GM23338 (cell line): ENCODE measurements around the gene SAFB2. TPM values are rescaled to one million over a fixed set of nuclear protein-coding genes. Genes with fewer than 3 reads are reported as not detected.

Source experiments
- ATAC-seq: fragments of 200-7000 bp; cut with Tn5 transposase; 3 replicates; pipeline ENCODE4 v1.9.1; 2020
- DNase-seq: peaks from one replicate; pipeline ENCODE4 v3.0.0-alpha.2; 2015; ENCODE audit warnings: low spot score
- H2AFZ ChIP-seq: fragments of 200-600 bp; sonication (generic); 2 replicates; pipeline ENCODE4 v1.8.0; 2016; ENCODE audit warnings: antibody characterized with exemption, mild to moderate bottlenecking, moderate library complexity
- H3F3A ChIP-seq: fragments of 200-600 bp; sonication (generic); replicated peaks from 2 replicates; pipeline ENCODE4 v1.8.0; 2017; ENCODE audit warnings: antibody characterized with exemption, mixed run types, low read depth
- H3K27ac ChIP-seq: fragments of 200-600 bp; sonication (generic); 2 replicates; pipeline ENCODE4 v1.6.1; 2016; ENCODE audit warnings: low read depth
- H3K27me3 ChIP-seq: fragments of 200-600 bp; sonication (generic); 2 replicates; pipeline ENCODE4 v1.8.0; 2016; ENCODE audit warnings: mild to moderate bottlenecking, mixed run types, moderate library complexity; ENCODE audit not compliant: insufficient read depth
- H3K36me3 ChIP-seq: fragments of 200-600 bp; sonication (generic); 2 replicates; pipeline ENCODE4 v1.8.0; 2016; ENCODE audit warnings: mild to moderate bottlenecking; ENCODE audit not compliant: insufficient read depth
- H3K4me1 ChIP-seq: fragments of 200-600 bp; sonication (generic); 2 replicates; pipeline ENCODE4 v1.8.0; 2016; ENCODE audit warnings: mild to moderate bottlenecking, moderate library complexity; ENCODE audit not compliant: insufficient read depth
- H3K4me2 ChIP-seq: fragments of 200-600 bp; sonication (generic); 2 replicates; pipeline ENCODE4 v1.7.1; 2017; ENCODE audit warnings: mixed run types
- H3K4me3 ChIP-seq: fragments of 200-600 bp; sonication (generic); 2 replicates; pipeline ENCODE4 v1.6.1; 2016; ENCODE audit warnings: mixed run types
- H3K79me2 ChIP-seq: fragments of 200-600 bp; sonication (generic); replicated peaks from 2 replicates; pipeline ENCODE4 v1.8.0; 2017; ENCODE audit warnings: mild to moderate bottlenecking; ENCODE audit not compliant: insufficient read depth
- H3K9me2 ChIP-seq: fragments of 200-600 bp; sonication (generic); 2 replicates; pipeline ENCODE4 v1.8.0; 2017; ENCODE audit not compliant: insufficient read depth
- H4K20me1 ChIP-seq: fragments of 200-600 bp; sonication (generic); replicated peaks from 2 replicates; pipeline ENCODE4 v1.8.0; 2017; ENCODE audit warnings: mild to moderate bottlenecking; ENCODE audit not compliant: insufficient read depth
- H3K27ac Mint-ChIP-seq: 2 replicates; pipeline ENCODE4 v1.8.0; 2020; ENCODE audit warnings: inconsistent platforms, mild to moderate bottlenecking, moderate library complexity, mixed read lengths
- H3K27me3 Mint-ChIP-seq: 3 replicates; pipeline ENCODE4 v1.8.0; 2022; ENCODE audit warnings: low read depth, mild to moderate bottlenecking, moderate library complexity, mixed read lengths, inconsistent platforms; ENCODE audit not compliant: insufficient read depth, poor library complexity
- H3K36me3 Mint-ChIP-seq: 3 replicates; pipeline ENCODE4 v1.8.0; 2021; ENCODE audit warnings: low read depth, mild to moderate bottlenecking, inconsistent platforms, moderate library complexity, mixed read lengths
- H3K4me1 Mint-ChIP-seq: 3 replicates; pipeline ENCODE4 v1.8.0; 2020; ENCODE audit warnings: mild to moderate bottlenecking, inconsistent platforms, mixed read lengths
- H3K4me3 Mint-ChIP-seq: 3 replicates; pipeline ENCODE4 v1.8.0; 2021; ENCODE audit warnings: moderate library complexity, mild to moderate bottlenecking, inconsistent platforms, mixed read lengths
- H3K9me3 Mint-ChIP-seq: 3 replicates; pipeline ENCODE4 v1.8.0; 2020; ENCODE audit warnings: moderate library complexity, mild to moderate bottlenecking, inconsistent platforms, mixed read lengths
- CTCF ChIP-seq, 2 experiments: fragments of 200-600 bp in 1 of 2; sonication (generic) in 1 of 2; conservative IDR thresholded peaks; 2 replicates each; pipeline versions ENCODE4 v1.5.1 to v1.6.1; 2016 to 2017; ENCODE audit warnings: antibody characterized with exemption in 2 of 2, low read depth in 2 of 2, mild to moderate bottlenecking in 2 of 2, moderate library complexity in 1 of 2
- EZH2phosphoT487 ChIP-seq: fragments of 200-600 bp; sonication (generic); IDR thresholded peaks from one replicate; pipeline ENCODE4 v1.8.1; 2018; ENCODE audit warnings: antibody characterized with exemption; ENCODE audit not compliant: unreplicated experiment
- JUNB ChIP-seq: IDR thresholded peaks from one replicate; pipeline ENCODE4 v1.6.1; 2016; ENCODE audit warnings: antibody characterized with exemption; ENCODE audit not compliant: unreplicated experiment
- POLR2AphosphoS5 ChIP-seq: IDR thresholded peaks from 2 replicates; pipeline ENCODE4 v1.6.1; 2016; ENCODE audit warnings: antibody characterized with exemption, low read depth
- STAT1 ChIP-seq: IDR thresholded peaks from one replicate; pipeline ENCODE4 v1.6.1; 2016; ENCODE audit warnings: antibody characterized with exemption; ENCODE audit not compliant: unreplicated experiment
- ZNF331 ChIP-seq: fragments of 250-450 bp; sonication (Bioruptor Pico); IDR thresholded peaks from 2 replicates; pipeline ENCODE4 v1.5.0; 2020; ENCODE audit warnings: low read depth, mild to moderate bottlenecking, moderate library complexity
- ZNF462 ChIP-seq: fragments of 250-450 bp; sonication (Bioruptor Pico); IDR thresholded peaks from 2 replicates; pipeline ENCODE4 v1.5.0; 2020; ENCODE audit warnings: mild to moderate bottlenecking, moderate library complexity
- polyA plus RNA-seq: library from polyadenylated mRNA; unstranded; fragments of >200 nt; fragmentation: Nextera tagmentation; extraction: Ambion mirVana; gene quantifications from 2 replicates; pipeline ENCODE4 v1.2.1, GENCODE V29; 2016
- total RNA-seq: library from RNA; depleted of rRNA; stranded (reverse); fragments of >200 nt; shearing (Covaris generic); gene quantifications from 2 replicates; pipeline ENCODE4 v1.2.3, GENCODE V29; 2014

Gene SAFB2
- total and polyA plus RNA-seq, 2 experiments from 2014 or later = 37.7 to 102 TPM

GRCh38 chr19:5558101-5558621 is 64.4 kb downstream of the SAFB2 start (continued):
- TF ChIP-seq CTCF (conservative IDR thresholded peaks at IDR 0.05; ENCODE audit: low read depth in 2 of 2) (no peak), EZH2phosphoT487 (no peak), JUNB (no peak), STAT1 (no peak), POLR2AphosphoS5 (no peak), ZNF331 (CRISPR knock-in tag) (no peak)

DNA sequence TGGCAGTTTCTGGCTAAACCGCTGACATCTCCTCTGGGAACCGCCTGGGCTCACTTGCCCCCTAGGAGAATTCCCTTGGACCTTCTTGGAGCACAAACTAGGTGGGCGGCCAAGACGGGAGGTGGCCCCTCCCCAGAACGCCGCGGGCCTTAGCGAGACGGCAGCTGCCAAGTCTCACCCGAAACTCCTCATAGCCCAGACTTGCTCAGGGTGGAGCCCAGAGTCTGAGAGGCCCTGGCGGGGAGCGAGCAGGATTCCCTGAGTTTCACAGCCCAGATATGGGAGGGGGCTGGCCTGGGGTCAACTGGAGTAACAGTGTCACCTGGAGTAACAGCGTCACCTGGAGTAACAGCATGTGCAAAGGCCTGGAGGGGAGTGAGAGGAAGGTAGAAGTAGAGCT is 64.9 kb downstream of the SAFB2 start:
- no peak for DNase-seq
- Mint-ChIP-seq H3K36me3 (no peaks in the 10 kb centered on the region), H3K27ac (no peak overlapping the region), H3K4me3 (no peak overlapping the region), H3K27me3 (peaks cover 18% of the 10 kb centered on the region), H3K9me3 (peaks cover 10% of the 10 kb centered on the region), H3K4me1 (peaks cover 24% of the 10 kb centered on the region)
- H4K20me1 ChIP-seq = no peaks in the 10 kb centered on the region
- no peaks in the 10 kb centered on the region for H3F3A ChIP-seq
- no peak overlapping the region for H3K4me2 ChIP-seq
- no peaks in the 10 kb centered on the region for H3K79me2 ChIP-seq
- H2AFZ ChIP-seq = no peak overlapping the region
- no peak overlapping the region for H3K27ac ChIP-seq
- H3K4me3 ChIP-seq = no peak overlapping the region
- H3K36me3 ChIP-seq = no peaks in the 10 kb centered on the region
- TF ChIP-seq CTCF (conservative IDR thresholded peaks at IDR 0.05; ENCODE audit: low read depth in 2 of 2) (peak in 1 of 2 experiments; percentile 12; a peak in 1 of 4 replicates), ZNF462 (CRISPR knock-in tag) (no peak)
- ATAC-seq = no peak
- no peaks in the 10 kb centered on the region for H3K9me2 ChIP-seq
- no peaks in the 10 kb centered on the region; the same call in 1 of the 2 replicates for H3K4me1 ChIP-seq
- H3K27me3 ChIP-seq = no peaks in the 10 kb centered on the region
